ENCODE data around the gene NT5C1A. TPM values are rescaled to one million over a fixed set of nuclear protein-coding genes. Genes with fewer than 3 reads are reported as not detected.

The NT5C1A gene
- total and polyA plus RNA-seq, 2 donors (not counting 1 experiment from before 2014, with no cell fraction given): not detected

- H3K4me3 ChIP-seq (ENCODE audit: control extremely low read depth in 1 of 5, extremely low read depth in 1 of 5, insufficient read depth in 1 of 5, low read depth in 2 of 5, low read length in 4 of 5): peak overlapping the region in 4 of 5 experiments; percentile 4 to 60 (median 46)
- intact Hi-C loops (cut with micrococcal nuclease): no loop called here
- POLR2A ChIA-PET: no interaction called here
Measured at GRCh38 chr1:39690794-39691382, 19.0 kb upstream of the NT5C1A start.

DNA sequence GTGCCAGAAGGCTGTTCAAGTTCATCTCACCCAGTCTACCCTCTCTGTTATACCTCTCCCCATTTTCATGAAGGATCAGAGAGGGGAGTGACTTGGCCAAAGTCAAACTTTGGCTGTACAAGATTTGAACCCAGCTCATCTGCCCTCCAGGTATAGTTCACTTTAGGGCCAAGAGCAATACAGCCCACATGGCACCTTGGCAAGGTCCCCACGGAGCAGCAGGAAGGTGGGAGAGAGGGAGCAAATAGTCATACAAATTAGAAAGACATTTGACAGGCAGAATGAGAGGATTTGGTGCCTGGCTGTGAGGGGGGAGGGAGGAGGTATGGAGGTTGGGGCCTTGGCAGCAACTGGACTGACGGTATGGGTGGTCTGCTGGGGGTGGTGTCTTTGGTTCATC is 18.3 kb upstream of the NT5C1A start:
- ATAC-seq (ENCODE audit: low read depth): no peak
- Histone ChIP-seq H3K27ac (ENCODE audit: low read length in 2 of 2) (no peak overlapping the region), H2AFZ (ENCODE audit: insufficient read depth, low read depth, low read length, poor library complexity, severe bottlenecking) (no peak overlapping the region), H3K27me3 (replicated peaks in 1 of 4; ENCODE audit: control extremely low read depth in 1 of 4, control insufficient read depth in 3 of 4, insufficient read depth in 4 of 4, low read length in 3 of 4) (peaks cover 0 to 71% (median 37%) of the 10 kb centered on the region in 4 experiments), H4K20me1 (ENCODE audit: control insufficient read depth, insufficient read depth, low read length, poor library complexity, severe bottlenecking) (no peaks in the 10 kb centered on the region), H3K79me2 (ENCODE audit: control insufficient read depth, insufficient read depth, low read length) (no peaks in the 10 kb centered on the region), H3K9me3 (ENCODE audit: control extremely low read depth in 1 of 3, control insufficient read depth in 2 of 3, insufficient read depth in 1 of 3, low read length in 2 of 3) (peaks cover 0 to 24% (median 0%) of the 10 kb centered on the region in 3 donors), H3K4me1 (ENCODE audit: control insufficient read depth in 2 of 2, insufficient read depth in 2 of 2, low read length in 2 of 2) (peaks cover 21 to 28% of the 10 kb centered on the region in 2 donors), H3K4me2 (replicated peaks; ENCODE audit: low read depth, low read length, poor library complexity, severe bottlenecking) (peak overlapping the region; percentile 93), H3K4me3 (ENCODE audit: control extremely low read depth in 1 of 5, extremely low read depth in 1 of 5, insufficient read depth in 1 of 5, low read depth in 2 of 5, low read length in 4 of 5) (no peak overlapping the region), H3K36me3 (replicated peaks in 1 of 2; ENCODE audit: control extremely low read depth in 1 of 2, control insufficient read depth in 1 of 2, extremely low read depth in 1 of 2, insufficient read depth in 2 of 2, low read length in 1 of 2) (no peaks in the 10 kb centered on the region), H3K9ac (ENCODE audit: low read length) (no peak overlapping the region)
- POLR2A ChIA-PET: no interaction called here
- Mint-ChIP-seq H3K4me3 (peak overlapping the region; percentile 77), H3K4me1 (peaks cover 24% of the 10 kb centered on the region), H3K9me3 (ENCODE audit: insufficient read depth) (no peaks in the 10 kb centered on the region), H3K27me3 (peaks cover 59% of the 10 kb centered on the region), H3K27ac (no peak overlapping the region)
- DNase-seq: no peak
- 49% methylated on average over 2 of the region's 2 CpGs for WGBS (ENCODE audit: insufficient coverage)
- CTCF ChIA-PET: no interaction called here
- intact Hi-C loops (cut with micrococcal nuclease): no loop called here
- TF ChIP-seq EZH2 (IDR thresholded peaks at IDR 0.05; ENCODE audit: borderline replicate concordance, insufficient read depth, low read depth, low read length, poor library complexity, severe bottlenecking): no peak
- TF ChIP-seq, protein P1, sequence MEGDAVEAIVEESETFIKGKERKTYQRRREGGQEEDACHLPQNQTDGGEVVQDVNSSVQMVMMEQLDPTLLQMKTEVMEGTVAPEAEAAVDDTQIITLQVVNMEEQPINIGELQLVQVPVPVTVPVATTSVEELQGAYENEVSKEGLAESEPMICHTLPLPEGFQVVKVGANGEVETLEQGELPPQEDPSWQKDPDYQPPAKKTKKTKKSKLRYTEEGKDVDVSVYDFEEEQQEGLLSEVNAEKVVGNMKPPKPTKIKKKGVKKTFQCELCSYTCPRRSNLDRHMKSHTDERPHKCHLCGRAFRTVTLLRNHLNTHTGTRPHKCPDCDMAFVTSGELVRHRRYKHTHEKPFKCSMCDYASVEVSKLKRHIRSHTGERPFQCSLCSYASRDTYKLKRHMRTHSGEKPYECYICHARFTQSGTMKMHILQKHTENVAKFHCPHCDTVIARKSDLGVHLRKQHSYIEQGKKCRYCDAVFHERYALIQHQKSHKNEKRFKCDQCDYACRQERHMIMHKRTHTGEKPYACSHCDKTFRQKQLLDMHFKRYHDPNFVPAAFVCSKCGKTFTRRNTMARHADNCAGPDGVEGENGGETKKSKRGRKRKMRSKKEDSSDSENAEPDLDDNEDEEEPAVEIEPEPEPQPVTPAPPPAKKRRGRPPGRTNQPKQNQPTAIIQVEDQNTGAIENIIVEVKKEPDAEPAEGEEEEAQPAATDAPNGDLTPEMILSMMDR (IDR thresholded peaks at IDR 0.05): no peak

More at GRCh38 chr1:39690794-39691382, 19.0 kb upstream of the NT5C1A start:
- 11% methylated on average over 27 of the region's 28 CpGs for WGBS (ENCODE audit: insufficient coverage)
- Histone ChIP-seq H3K27ac (ENCODE audit: low read length in 2 of 2) (no peak overlapping the region), H3K79me2 (ENCODE audit: control insufficient read depth, insufficient read depth, low read length) (no peaks in the 10 kb centered on the region), H3K4me2 (replicated peaks; ENCODE audit: low read depth, low read length, poor library complexity, severe bottlenecking) (peak overlapping the region; percentile 93), H3K9ac (ENCODE audit: low read length) (peak overlapping the region; percentile 70), H4K20me1 (ENCODE audit: control insufficient read depth, insufficient read depth, low read length, poor library complexity, severe bottlenecking) (no peaks in the 10 kb centered on the region), H2AFZ (ENCODE audit: insufficient read depth, low read depth, low read length, poor library complexity, severe bottlenecking) (peak overlapping the region; percentile 69), H3K9me3 (ENCODE audit: control extremely low read depth in 1 of 3, control insufficient read depth in 2 of 3, insufficient read depth in 1 of 3, low read length in 2 of 3) (peaks cover 0 to 24% (median 0%) of the 10 kb centered on the region in 3 donors), H3K36me3 (replicated peaks in 1 of 2; ENCODE audit: control extremely low read depth in 1 of 2, control insufficient read depth in 1 of 2, extremely low read depth in 1 of 2, insufficient read depth in 2 of 2, low read length in 1 of 2) (no peaks in the 10 kb centered on the region), H3K4me1 (ENCODE audit: control insufficient read depth in 2 of 2, insufficient read depth in 2 of 2, low read length in 2 of 2) (peaks cover 21 to 28% of the 10 kb centered on the region in 2 donors), H3K27me3 (replicated peaks in 1 of 4; ENCODE audit: control extremely low read depth in 1 of 4, control insufficient read depth in 3 of 4, insufficient read depth in 4 of 4, low read length in 3 of 4) (peaks cover 0 to 70% (median 37%) of the 10 kb centered on the region in 4 experiments)
- Mint-ChIP-seq H3K27ac (no peak overlapping the region), H3K4me1 (peaks cover 24% of the 10 kb centered on the region), H3K27me3 (peaks cover 63% of the 10 kb centered on the region), H3K4me3 (peak overlapping the region; percentile 77), H3K9me3 (ENCODE audit: insufficient read depth) (no peaks in the 10 kb centered on the region)
- CTCF ChIA-PET: interaction anchor here (0.7 to 1.0 kb wide), 2 partner anchors 18 to 1120 kb away, joined by 3 to 5 read pairs; no protein-coding TSS in a partner anchor
- DNase-seq: no peak
- no peak for ATAC-seq (ENCODE audit: low read depth)
- TF ChIP-seq, protein P1 (IDR thresholded peaks at IDR 0.05): no peak
- TF ChIP-seq EZH2 (IDR thresholded peaks at IDR 0.05; ENCODE audit: borderline replicate concordance, insufficient read depth, low read depth, low read length, poor library complexity, severe bottlenecking): no peak
